GM18498 (cell line): ENCODE measurements around the gene KTN1.

Source experiments
- ATAC-seq: cut with Tn5 transposase; IDR thresholded peaks from one replicate; pipeline ENCODE4 v1.9.1; 2021; ENCODE audit warnings: mild to moderate bottlenecking, moderate library complexity; ENCODE audit not compliant: unreplicated experiment

The KTN1 gene, protein sequence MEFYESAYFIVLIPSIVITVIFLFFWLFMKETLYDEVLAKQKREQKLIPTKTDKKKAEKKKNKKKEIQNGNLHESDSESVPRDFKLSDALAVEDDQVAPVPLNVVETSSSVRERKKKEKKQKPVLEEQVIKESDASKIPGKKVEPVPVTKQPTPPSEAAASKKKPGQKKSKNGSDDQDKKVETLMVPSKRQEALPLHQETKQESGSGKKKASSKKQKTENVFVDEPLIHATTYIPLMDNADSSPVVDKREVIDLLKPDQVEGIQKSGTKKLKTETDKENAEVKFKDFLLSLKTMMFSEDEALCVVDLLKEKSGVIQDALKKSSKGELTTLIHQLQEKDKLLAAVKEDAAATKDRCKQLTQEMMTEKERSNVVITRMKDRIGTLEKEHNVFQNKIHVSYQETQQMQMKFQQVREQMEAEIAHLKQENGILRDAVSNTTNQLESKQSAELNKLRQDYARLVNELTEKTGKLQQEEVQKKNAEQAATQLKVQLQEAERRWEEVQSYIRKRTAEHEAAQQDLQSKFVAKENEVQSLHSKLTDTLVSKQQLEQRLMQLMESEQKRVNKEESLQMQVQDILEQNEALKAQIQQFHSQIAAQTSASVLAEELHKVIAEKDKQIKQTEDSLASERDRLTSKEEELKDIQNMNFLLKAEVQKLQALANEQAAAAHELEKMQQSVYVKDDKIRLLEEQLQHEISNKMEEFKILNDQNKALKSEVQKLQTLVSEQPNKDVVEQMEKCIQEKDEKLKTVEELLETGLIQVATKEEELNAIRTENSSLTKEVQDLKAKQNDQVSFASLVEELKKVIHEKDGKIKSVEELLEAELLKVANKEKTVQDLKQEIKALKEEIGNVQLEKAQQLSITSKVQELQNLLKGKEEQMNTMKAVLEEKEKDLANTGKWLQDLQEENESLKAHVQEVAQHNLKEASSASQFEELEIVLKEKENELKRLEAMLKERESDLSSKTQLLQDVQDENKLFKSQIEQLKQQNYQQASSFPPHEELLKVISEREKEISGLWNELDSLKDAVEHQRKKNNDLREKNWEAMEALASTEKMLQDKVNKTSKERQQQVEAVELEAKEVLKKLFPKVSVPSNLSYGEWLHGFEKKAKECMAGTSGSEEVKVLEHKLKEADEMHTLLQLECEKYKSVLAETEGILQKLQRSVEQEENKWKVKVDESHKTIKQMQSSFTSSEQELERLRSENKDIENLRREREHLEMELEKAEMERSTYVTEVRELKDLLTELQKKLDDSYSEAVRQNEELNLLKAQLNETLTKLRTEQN (N-terminal part only)

DNA sequence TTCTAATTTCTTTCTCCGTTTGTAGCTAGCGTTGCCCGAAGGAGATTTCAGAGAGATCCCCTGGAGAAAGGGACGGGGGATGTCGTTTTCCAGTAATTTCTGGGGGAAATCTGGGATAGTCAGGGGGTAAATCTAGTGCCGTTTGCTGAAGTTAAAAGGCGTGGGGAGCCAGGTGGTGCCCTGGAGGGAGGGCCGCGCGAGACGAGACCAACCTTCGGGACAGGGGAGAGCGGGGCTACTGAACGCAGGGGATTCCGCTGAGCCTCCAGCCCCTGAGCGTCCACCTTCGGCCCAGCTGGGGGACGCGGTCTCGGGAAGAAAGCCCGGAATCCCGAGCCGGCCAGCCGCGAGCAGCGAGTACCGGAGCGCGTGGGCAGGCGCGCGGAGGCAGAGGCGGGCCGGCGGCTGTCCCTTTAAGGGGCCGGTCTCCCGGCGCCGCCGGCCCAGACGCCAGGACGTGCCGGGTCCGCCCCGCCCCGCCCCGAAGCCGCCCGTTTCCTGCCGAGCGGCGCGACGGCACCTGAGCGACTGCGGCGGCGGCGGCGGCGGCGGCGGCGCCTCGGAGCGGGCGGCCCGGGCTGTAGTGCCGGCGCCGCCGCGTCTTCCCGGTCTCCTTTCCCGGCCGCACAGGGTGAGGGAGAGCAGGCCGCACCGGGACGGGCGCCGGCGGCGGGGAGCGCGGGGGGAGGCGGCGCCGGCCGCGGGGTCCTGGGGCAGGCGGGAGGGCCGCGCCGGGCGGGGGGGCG, at the start of gene KTN1:
KTN1 (plus strand) TSS at position 484 of the 746 bp plus-strand sequence. CDS start 31,842 bp downstream, outside the sequence.
- peak; percentile 88 for ATAC-seq

- no peak for ATAC-seq
These were observed 49.5 kb upstream of the KTN1 start for GRCh38 chr14:55530464-55530863.

- ATAC-seq: no peak
These were observed 47.2 kb upstream of the KTN1 start for GRCh38 chr14:55532645-55533344.

GRCh38 chr14:55533960-55534359, 46.0 kb upstream of the KTN1 start:
- no peak for ATAC-seq

DNA sequence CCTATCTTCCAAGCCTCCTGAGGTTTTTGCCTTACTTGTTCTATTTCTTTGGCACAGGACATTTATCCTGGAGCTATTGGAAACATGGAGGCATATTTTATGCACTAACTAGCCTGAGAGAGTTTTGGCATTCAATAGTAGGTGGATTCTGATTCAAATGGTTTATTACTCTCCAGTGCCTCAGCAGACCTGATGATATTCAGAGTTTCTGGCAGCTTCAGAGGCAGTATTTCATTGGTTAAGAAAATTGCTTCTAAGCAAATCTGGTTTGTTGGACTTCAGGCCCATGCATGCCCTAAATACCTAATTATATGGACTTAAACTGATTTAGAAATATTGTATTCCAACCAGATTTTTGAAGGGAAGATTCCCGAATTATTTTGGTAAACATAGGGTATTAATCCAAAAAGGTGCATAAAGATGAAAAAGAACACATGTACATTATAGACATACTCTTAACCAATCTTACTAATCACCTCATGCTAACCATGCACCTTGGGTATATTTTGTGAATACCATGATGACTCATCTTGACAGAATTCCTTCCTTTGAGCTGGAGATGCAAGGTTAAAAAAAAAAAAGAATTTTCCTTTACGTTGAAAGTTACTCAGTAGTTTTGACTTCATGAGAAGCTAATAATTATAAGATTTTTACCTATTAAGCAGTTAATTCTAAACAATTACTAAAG, 44.3 kb upstream of the KTN1 start:
- ATAC-seq: no peak

GRCh38 chr14:55536204-55536708, 43.8 kb upstream of the KTN1 start:
- ATAC-seq: no peak

- ATAC-seq: no peak
These were observed 42.2 kb upstream of the KTN1 start for GRCh38 chr14:55537782-55538181.

DNA sequence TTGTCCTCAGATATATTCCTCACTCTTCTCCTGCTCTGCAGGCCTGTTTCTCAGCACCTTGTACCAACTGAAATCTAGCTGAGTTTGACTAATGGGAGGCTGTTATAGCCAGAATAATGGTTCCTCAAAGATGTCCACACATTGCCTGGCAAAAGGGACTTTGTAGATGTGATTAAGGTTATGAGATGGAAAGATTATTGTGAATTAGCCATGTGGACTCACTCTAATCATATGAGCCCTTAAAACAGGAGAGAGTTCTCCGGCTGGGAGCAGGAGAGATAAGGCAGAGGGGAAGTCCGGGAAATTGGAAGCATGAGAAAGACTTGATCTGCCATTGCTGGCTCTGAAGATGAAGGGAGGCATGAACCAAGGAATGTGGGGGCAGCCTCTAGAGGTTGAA, 40.0 kb upstream of the KTN1 start:
- no peak for ATAC-seq

DNA sequence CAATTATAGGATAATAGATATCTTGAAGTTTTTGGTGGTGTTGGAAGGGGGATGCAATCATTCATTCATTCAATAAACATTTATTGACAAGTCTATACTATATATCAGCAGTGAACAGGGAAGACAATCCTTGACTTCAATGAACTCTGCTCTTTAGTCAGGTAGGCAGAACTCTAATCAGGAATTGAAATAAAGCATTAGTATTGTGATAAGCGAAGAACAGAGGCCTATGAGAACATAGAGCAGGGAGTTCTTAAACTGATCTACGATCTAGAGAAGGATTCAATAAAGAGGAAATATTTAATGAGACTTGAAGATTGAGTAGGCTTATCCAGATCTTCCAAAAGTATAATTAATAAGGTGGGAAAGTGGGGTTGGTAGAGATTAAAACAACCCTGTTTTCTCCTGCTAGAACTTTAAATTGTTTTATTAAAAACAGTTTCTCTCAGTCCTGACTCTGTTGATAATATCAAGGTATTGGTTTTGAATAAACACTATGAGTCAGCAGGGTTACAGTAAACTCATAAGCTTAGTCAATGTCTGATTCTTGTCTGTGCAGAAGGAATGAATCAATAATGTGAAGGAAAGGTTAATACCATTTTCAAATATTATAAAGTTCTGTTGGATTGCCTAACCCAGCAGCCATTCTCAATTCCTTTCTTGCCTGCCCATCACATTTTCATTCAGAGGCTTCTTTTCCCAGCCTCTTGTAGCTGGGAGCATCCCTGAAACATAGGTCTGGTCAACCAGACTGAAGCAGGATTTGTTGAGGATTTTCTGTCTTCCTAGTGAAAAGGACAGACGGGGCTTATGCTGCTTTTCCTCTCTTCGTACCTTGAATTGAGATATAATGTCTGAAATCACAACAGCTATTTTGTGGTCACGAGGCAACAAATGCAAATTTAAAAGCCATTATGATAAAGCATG, 38.9 kb upstream of the KTN1 start:
- no peak for ATAC-seq

DNA sequence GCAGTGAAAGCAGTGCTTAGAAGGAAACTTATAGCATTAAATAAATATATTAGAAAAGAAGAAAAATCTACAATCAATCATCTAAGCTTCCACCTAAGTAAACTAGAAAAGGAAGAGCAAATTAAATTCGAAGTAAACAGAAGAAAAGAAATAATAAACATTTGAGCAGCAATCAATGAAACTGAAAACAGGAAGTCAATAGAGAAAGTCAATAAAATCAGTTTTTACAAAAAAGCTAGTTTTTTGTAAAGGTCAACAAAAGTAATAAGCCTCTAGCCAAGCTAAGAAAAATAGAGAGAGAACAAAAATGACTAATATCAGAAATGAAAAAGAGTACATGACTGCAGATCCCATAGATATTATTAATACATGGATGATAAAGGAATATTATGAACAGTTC, 34.2 kb upstream of the KTN1 start:
- peak; percentile 22 for ATAC-seq

DNA sequence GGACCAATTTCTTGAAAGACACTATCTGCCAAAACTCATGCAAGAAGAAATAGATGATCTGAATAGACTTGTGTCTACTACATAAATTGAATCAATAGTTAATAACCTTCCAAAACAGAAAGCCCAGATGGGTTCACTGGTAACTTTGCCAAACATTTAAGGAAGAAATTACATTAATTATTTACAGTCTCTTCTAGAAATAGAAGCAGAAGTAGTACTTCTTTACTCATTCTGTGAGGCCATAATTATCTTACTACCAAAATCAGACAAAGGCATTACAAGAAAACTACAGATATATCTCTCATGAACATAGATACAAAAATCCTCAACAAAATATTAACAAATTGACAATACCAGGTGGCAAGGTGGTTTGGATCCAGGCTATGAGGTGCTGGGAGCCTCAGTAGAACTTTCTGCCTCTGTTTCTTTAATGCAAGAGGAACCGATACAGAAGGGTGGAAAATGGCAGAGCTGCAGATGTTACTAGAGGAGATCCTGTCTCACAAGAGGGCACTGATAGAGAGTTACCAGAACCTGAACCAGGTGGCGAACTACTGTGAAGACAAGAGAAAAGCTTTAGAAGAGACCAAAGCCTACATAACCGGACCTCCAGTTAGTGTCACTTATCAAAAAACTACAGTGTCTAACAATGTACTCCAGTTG, 33.7 kb upstream of the KTN1 start:
- peak; percentile 78 for ATAC-seq

DNA sequence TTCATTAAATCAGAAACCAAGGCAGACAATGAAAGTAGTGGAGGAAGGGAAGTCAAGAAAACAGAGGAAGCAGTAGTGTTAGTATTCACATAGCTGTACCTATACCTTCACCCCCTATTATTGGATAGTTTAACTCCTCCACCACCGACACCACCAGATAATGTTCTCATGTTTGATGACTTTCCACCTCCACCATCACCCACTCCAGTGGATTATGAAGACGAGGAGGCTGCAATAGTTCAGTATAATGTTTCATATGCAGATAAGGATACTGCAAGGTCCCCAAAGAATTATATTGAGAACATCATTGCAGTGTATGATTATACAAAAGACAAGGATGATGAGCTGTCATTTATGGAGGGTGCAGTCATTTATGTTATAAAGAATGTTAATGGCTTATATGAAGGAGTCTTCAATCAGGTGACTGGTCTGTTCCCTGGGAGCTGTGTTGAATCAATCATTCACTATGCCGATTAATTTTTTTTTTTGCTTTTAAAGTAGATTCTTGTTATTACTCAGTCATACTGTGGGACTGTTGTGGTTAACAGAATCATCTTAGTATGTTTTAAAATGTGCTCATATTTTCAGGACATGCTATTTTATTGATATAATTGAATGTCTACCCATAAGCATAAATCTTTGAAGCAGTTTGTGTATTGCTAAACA, 32.2 kb upstream of the KTN1 start:
- ATAC-seq: no peak

DNA sequence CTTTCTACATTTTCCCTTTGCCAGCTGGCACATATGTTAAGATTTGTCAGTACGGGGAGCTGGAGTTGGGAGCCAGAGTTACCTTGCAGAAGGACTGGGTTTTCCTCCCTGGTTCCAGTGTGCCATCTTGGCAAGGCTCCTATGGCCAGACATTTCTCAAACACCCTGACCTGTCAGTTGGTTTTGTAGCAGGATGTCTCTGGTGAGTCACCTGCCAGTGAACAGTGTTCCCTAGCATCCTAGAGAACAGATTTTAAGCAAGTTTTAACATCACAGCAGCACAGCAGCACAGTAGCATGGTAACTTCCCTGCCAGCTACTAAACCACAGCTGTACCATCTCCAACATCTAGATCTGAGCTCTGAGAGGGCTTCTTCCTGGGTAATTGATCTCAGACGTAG, 26.2 kb upstream of the KTN1 start:
- no peak for ATAC-seq

GRCh38 chr14:55556929-55557623, 22.9 kb upstream of the KTN1 start:
- no peak for ATAC-seq

DNA sequence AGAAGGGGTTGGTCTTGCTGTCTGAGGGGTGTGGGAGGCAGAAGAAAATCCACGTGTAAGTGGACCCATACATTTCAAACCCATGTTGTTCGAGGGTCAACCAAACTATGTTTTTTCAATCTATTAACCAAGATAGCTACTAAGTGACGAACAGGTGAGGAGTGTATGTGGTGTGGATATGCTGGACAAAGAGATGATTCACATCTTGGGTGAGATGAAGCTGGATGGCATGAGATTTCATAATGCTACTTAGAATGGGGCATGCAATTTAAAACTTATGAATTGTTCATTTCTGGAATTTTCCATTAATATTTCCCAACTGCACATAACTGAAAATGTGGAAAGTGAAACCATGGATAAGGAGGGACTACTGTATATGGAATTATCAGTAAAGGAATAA, 17.9 kb upstream of the KTN1 start:
- ATAC-seq: no peak

- no peak for ATAC-seq
These were observed 11.4 kb upstream of the KTN1 start for GRCh38 chr14:55568618-55569017.
